HFFc6 (cell line): ENCODE measurements around the gene PABPN1L. TPM values are rescaled to one million over a fixed set of nuclear protein-coding genes. Genes with fewer than 3 reads are reported as not detected.

Experiments used
- DNase-seq: peaks from one replicate; pipeline ENCODE4 v3.0.0-alpha.2; 2018
- H3K27ac Mint-ChIP-seq: 2 replicates; pipeline ENCODE4 v1.8.0; 2020; ENCODE audit warnings: mild to moderate bottlenecking, mixed read lengths
- H3K27me3 Mint-ChIP-seq: 2 replicates; pipeline ENCODE4 v1.8.0; 2021; ENCODE audit warnings: mild to moderate bottlenecking, moderate library complexity, mixed read lengths; ENCODE audit not compliant: insufficient read depth
- H3K36me3 Mint-ChIP-seq: 2 replicates; pipeline ENCODE4 v1.8.0; 2021; ENCODE audit warnings: low read depth, mixed read lengths
- H3K4me1 Mint-ChIP-seq: 2 replicates; pipeline ENCODE4 v1.8.0; 2020; ENCODE audit warnings: low read depth, mixed read lengths
- H3K4me3 Mint-ChIP-seq: 2 replicates; pipeline ENCODE4 v1.8.0; 2020; ENCODE audit warnings: mild to moderate bottlenecking, moderate library complexity, mixed read lengths
- H3K9me3 Mint-ChIP-seq: 2 replicates; pipeline ENCODE4 v1.8.0; 2020; ENCODE audit warnings: mild to moderate bottlenecking, mixed read lengths
- CTCF ChIP-seq: fragments of 200-600 bp; sonication (generic); IDR thresholded peaks from 2 replicates; pipeline ENCODE4 v1.5.0; 2021; ENCODE audit warnings: antibody characterized with exemption, mild to moderate bottlenecking
- total RNA-seq, 6 experiments: library from RNA; stranded (reverse); fragmentation: NEBNext Ultra II Directional; extraction: Animal tissue kit (Norgen Biotek cat#: 25700); gene quantifications; 2 replicates in 1 of 6; 3 replicates in 5 of 6; pipeline ENCODE4 v1.2.3, GENCODE V29; 2021

The PABPN1L gene
- total RNA-seq, 6 experiments from 2014 or later = not detected

GRCh38 chr16:88819126-88819525 is 47.3 kb downstream of the PABPN1L start:
- H3K4me1 Mint-ChIP-seq = no peaks in the 10 kb centered on the region
- no peak overlapping the region for H3K27ac Mint-ChIP-seq
- no peaks in the 10 kb centered on the region for H3K36me3 Mint-ChIP-seq
- H3K9me3 Mint-ChIP-seq = no peaks in the 10 kb centered on the region
- TF ChIP-seq CTCF = no peak
- peaks cover 5% of the 10 kb centered on the region for H3K27me3 Mint-ChIP-seq
- DNase-seq = no peak
- H3K4me3 Mint-ChIP-seq = no peak overlapping the region

GRCh38 chr16:88818575-88818874 is 47.9 kb downstream of the PABPN1L start:
- no peaks in the 10 kb centered on the region for H3K4me1 Mint-ChIP-seq
- TF ChIP-seq CTCF = no peak
- H3K4me3 Mint-ChIP-seq = no peak overlapping the region
- peaks cover 5% of the 10 kb centered on the region for H3K27me3 Mint-ChIP-seq
- no peak overlapping the region for H3K27ac Mint-ChIP-seq
- no peaks in the 10 kb centered on the region for H3K36me3 Mint-ChIP-seq
- no peaks in the 10 kb centered on the region for H3K9me3 Mint-ChIP-seq
- no peak for DNase-seq

GRCh38 chr16:88817785-88818574 is 48.5 kb downstream of the PABPN1L start:
- no peaks in the 10 kb centered on the region for H3K4me1 Mint-ChIP-seq
- H3K27me3 Mint-ChIP-seq = peaks cover 3% of the 10 kb centered on the region; the same call in 1 of the 2 replicates
- no peaks in the 10 kb centered on the region for H3K9me3 Mint-ChIP-seq
- H3K4me3 Mint-ChIP-seq = no peak overlapping the region
- H3K27ac Mint-ChIP-seq = no peak overlapping the region
- no peaks in the 10 kb centered on the region for H3K36me3 Mint-ChIP-seq
- no peak for DNase-seq
- no peak for TF ChIP-seq CTCF

- DNase-seq = no peak
- Mint-ChIP-seq H3K4me1 (no peaks in the 10 kb centered on the region), H3K9me3 (no peaks in the 10 kb centered on the region), H3K27ac (no peak overlapping the region), H3K27me3 (peaks cover 2% of the 10 kb centered on the region), H3K36me3 (no peaks in the 10 kb centered on the region), H3K4me3 (no peak overlapping the region)
- TF ChIP-seq CTCF = no peak
Observed at GRCh38 chr16:88816736-88817535, 49.5 kb downstream of the PABPN1L start.

GRCh38 chr16:88815901-88816589 is 50.4 kb downstream of the PABPN1L start:
- no peaks in the 10 kb centered on the region for H3K36me3 Mint-ChIP-seq
- H3K27ac Mint-ChIP-seq = no peak overlapping the region
- DNase-seq = no peak
- H3K9me3 Mint-ChIP-seq = no peaks in the 10 kb centered on the region
- peaks cover 4% of the 10 kb centered on the region for H3K27me3 Mint-ChIP-seq
- 0 out of 2 replicates have a peak, but pooled peaks cover under 1% of the 10 kb centered on the region for H3K4me1 Mint-ChIP-seq
- peak; percentile 84 for TF ChIP-seq CTCF
- no peak overlapping the region for H3K4me3 Mint-ChIP-seq
